ENCODE data around the gene CCDC8.
"Not testable (repeated sequence)": the region's sequence is repeated elsewhere in the genome, so short reads cannot be mapped to it uniquely, and the experiment has no call there.

The CCDC8 gene

GRCh38 chr19:46404753-46405468, 8.5 kb downstream of the CCDC8 start:
- no peak for DNase-seq (ENCODE audit: low read depth in 1 of 2, low spot score in 1 of 2)

- DNase-seq (ENCODE audit: low read depth in 1 of 2, low spot score in 1 of 2): no peak
Measured at GRCh38 chr19:46404055-46404752, 9.2 kb downstream of the CCDC8 start.

- no peak for DNase-seq (ENCODE audit: low read depth in 1 of 2, low spot score in 1 of 2)
Measured at GRCh38 chr19:46402725-46403124, 10.6 kb downstream of the CCDC8 start.

GRCh38 chr19:46397801-46398479, 15.4 kb downstream of the CCDC8 start:
- not testable (repeated sequence) for DNase-seq (ENCODE audit: low read depth in 1 of 2, low spot score in 1 of 2)

- DNase-seq (ENCODE audit: low read depth in 1 of 2, low spot score in 1 of 2): no peak
Measured at GRCh38 chr19:46394402-46394797, 19.0 kb downstream of the CCDC8 start.

GRCh38 chr19:46393456-46394401, 19.6 kb downstream of the CCDC8 start:
- DNase-seq (ENCODE audit: low read depth in 1 of 2, low spot score in 1 of 2): no peak

- DNase-seq (ENCODE audit: low read depth in 1 of 2, low spot score in 1 of 2): no peak
Measured at GRCh38 chr19:46392837-46393236, 20.5 kb downstream of the CCDC8 start.

- no peak for DNase-seq (ENCODE audit: low read depth in 1 of 2, low spot score in 1 of 2)
Measured at GRCh38 chr19:46392252-46392801, 21.0 kb downstream of the CCDC8 start.

- DNase-seq (ENCODE audit: low read depth in 1 of 2, low spot score in 1 of 2): no peak
Measured at GRCh38 chr19:46391296-46392251, 21.8 kb downstream of the CCDC8 start.

- DNase-seq (ENCODE audit: low read depth in 1 of 2, low spot score in 1 of 2): no peak
Measured at GRCh38 chr19:46390866-46391265, 22.5 kb downstream of the CCDC8 start.

GRCh38 chr19:46390121-46390858, 23.1 kb downstream of the CCDC8 start:
- DNase-seq (ENCODE audit: low read depth in 1 of 2, low spot score in 1 of 2): no peak

- no peak for DNase-seq (ENCODE audit: low read depth in 1 of 2, low spot score in 1 of 2)
Measured at GRCh38 chr19:46388311-46389095, 24.9 kb downstream of the CCDC8 start.

- no peak for DNase-seq (ENCODE audit: low read depth in 1 of 2, low spot score in 1 of 2)
Measured at GRCh38 chr19:46387713-46388130, 25.6 kb downstream of the CCDC8 start.

- DNase-seq (ENCODE audit: low read depth in 1 of 2, low spot score in 1 of 2): no peak
Measured at GRCh38 chr19:46386996-46387712, 26.2 kb downstream of the CCDC8 start.

- no peak for DNase-seq (ENCODE audit: low read depth in 1 of 2, low spot score in 1 of 2)
Measured at GRCh38 chr19:46386151-46386550, 27.2 kb downstream of the CCDC8 start.

- no peak for DNase-seq (ENCODE audit: low read depth in 1 of 2, low spot score in 1 of 2)
Measured at GRCh38 chr19:46385636-46386035, 27.7 kb downstream of the CCDC8 start.

- no peak for DNase-seq (ENCODE audit: low read depth in 1 of 2, low spot score in 1 of 2)
Measured at GRCh38 chr19:46384396-46384795, 29.0 kb downstream of the CCDC8 start.

All from stimulated activated CD4-positive, alpha-beta T cell treated with anti-CD3 and anti-CD28 coated beads, Interleukin-15, amount 100 ng/mL, for 1 hour (primary cell).